Mesenchymal stem cell (in vitro differentiated cells and primary cell): ENCODE data around the gene RREB1.

Source experiments
- DNase-seq: peaks from one replicate; pipeline ENCODE4 v3.0.0-alpha.2; 2013
- H2AFZ ChIP-seq: one replicate; pipeline ENCODE4 v1.6.1; 2013; ENCODE audit warnings: low read depth, mild to moderate bottlenecking, control low read depth, inconsistent platforms, low read length, moderate library complexity
- H2AK5ac ChIP-seq: 2 replicates; pipeline ENCODE4 v1.6.1; 2013; ENCODE audit warnings: low read length, moderate library complexity, mild to moderate bottlenecking, inconsistent platforms; ENCODE audit not compliant: severe bottlenecking
- H2BK120ac ChIP-seq: one replicate; pipeline ENCODE4 v1.6.1; 2013; ENCODE audit warnings: low read depth, mild to moderate bottlenecking, inconsistent platforms, low read length, moderate library complexity
- H2BK12ac ChIP-seq, 2 experiments: one replicate each; pipeline ENCODE4 v1.6.1; 2013; ENCODE audit warnings: inconsistent platforms in 2 of 2, low read length in 2 of 2, mild to moderate bottlenecking in 2 of 2, moderate library complexity in 2 of 2, control low read depth in 1 of 2
- H2BK15ac ChIP-seq: one replicate; pipeline ENCODE4 v1.6.1; 2013; ENCODE audit warnings: mild to moderate bottlenecking, low read depth, inconsistent platforms; ENCODE audit not compliant: poor library complexity, severe bottlenecking
- H2BK5ac ChIP-seq: 2 replicates; pipeline ENCODE4 v1.6.1; 2013; ENCODE audit warnings: low read depth, mild to moderate bottlenecking, low read length, control low read depth, inconsistent platforms; ENCODE audit not compliant: poor library complexity, severe bottlenecking
- H3K14ac ChIP-seq, 2 experiments: one replicate each; pipeline ENCODE4 v1.6.1; 2013; ENCODE audit warnings: inconsistent platforms in 2 of 2, low read length in 2 of 2, control low read depth in 1 of 2, mild to moderate bottlenecking in 1 of 2, moderate library complexity in 1 of 2
- H3K18ac ChIP-seq, 2 experiments: one replicate each; pipeline ENCODE4 v1.6.1; 2013; ENCODE audit warnings: inconsistent platforms in 2 of 2, low read length in 2 of 2, control low read depth in 1 of 2, low read depth in 1 of 2, mild to moderate bottlenecking in 1 of 2
- H3K23ac ChIP-seq, 2 experiments: one replicate each; pipeline ENCODE4 v1.6.1; 2013; ENCODE audit warnings: inconsistent platforms in 2 of 2, low read length in 2 of 2, mild to moderate bottlenecking in 2 of 2, moderate library complexity in 2 of 2, control low read depth in 1 of 2
- H3K27ac ChIP-seq: 2 replicates; pipeline ENCODE4 v1.5.1; 2013; ENCODE audit warnings: mild to moderate bottlenecking, moderate library complexity, low read length, control low read depth, inconsistent platforms; ENCODE audit not compliant: poor library complexity, severe bottlenecking
- H3K27me3 ChIP-seq, 2 experiments: 2 replicates each; pipeline versions ENCODE4 v1.6.1 to v1.7.0; 2013; ENCODE audit warnings: low read length in 2 of 2, mild to moderate bottlenecking in 2 of 2, moderate library complexity in 2 of 2, control low read depth in 1 of 2, inconsistent platforms in 1 of 2; ENCODE audit not compliant: control insufficient read depth in 1 of 2, insufficient read depth in 1 of 2
- H3K36me3 ChIP-seq, 2 experiments: 2 replicates each; pipeline versions ENCODE4 v1.6.1 to v1.7.0; 2013; ENCODE audit warnings: low read length in 2 of 2, control low read depth in 1 of 2, inconsistent platforms in 1 of 2, low read depth in 1 of 2, mild to moderate bottlenecking in 1 of 2; ENCODE audit not compliant: insufficient read depth in 2 of 2, control insufficient read depth in 1 of 2
- H3K4ac ChIP-seq, 2 experiments: one replicate each; pipeline ENCODE4 v1.6.1; 2013; ENCODE audit warnings: inconsistent platforms in 2 of 2, low read length in 2 of 2, mild to moderate bottlenecking in 2 of 2, moderate library complexity in 2 of 2, control low read depth in 1 of 2, low read depth in 1 of 2
- H3K4me1 ChIP-seq: 2 replicates; pipeline ENCODE4 v1.6.1; 2013; ENCODE audit warnings: low read depth, low read length, control low read depth; ENCODE audit not compliant: control insufficient read depth, insufficient read depth
- H3K4me2 ChIP-seq: 2 replicates; pipeline ENCODE4 v1.6.1; 2013; ENCODE audit warnings: low read length, mild to moderate bottlenecking, inconsistent platforms; ENCODE audit not compliant: poor library complexity, severe bottlenecking
- H3K4me3 ChIP-seq, 2 experiments: 2 replicates each; pipeline versions ENCODE4 v1.5.1 to v1.7.0; 2013; ENCODE audit warnings: low read length in 2 of 2, mild to moderate bottlenecking in 2 of 2, control low read depth in 1 of 2, low read depth in 1 of 2; ENCODE audit not compliant: insufficient read depth in 1 of 2
- H3K79me1 ChIP-seq: replicated peaks from 2 replicates; pipeline ENCODE4 v1.6.1; 2013; ENCODE audit warnings: mild to moderate bottlenecking, control low read depth, low read length, inconsistent platforms; ENCODE audit not compliant: poor library complexity, severe bottlenecking
- H3K9ac ChIP-seq: 2 replicates; pipeline ENCODE4 v1.7.0; 2013; ENCODE audit warnings: mild to moderate bottlenecking, low read length, moderate library complexity
- H3K9me3 ChIP-seq: 2 replicates; pipeline ENCODE4 v1.7.0; 2013; ENCODE audit warnings: mild to moderate bottlenecking, low read length; ENCODE audit not compliant: control insufficient read depth
- H4K8ac ChIP-seq: one replicate; pipeline ENCODE4 v1.6.1; 2013; ENCODE audit warnings: inconsistent platforms, mild to moderate bottlenecking, low read length, moderate library complexity
- H4K91ac ChIP-seq: one replicate; pipeline ENCODE4 v1.6.1; 2013; ENCODE audit warnings: mild to moderate bottlenecking, low read length, inconsistent platforms
- WGBS: methylation state at CpG from one replicate; pipeline ENCODE4 v1.1.7; 2013; ENCODE audit warnings: mixed read lengths; 5-methylcytosine and 5-hydroxymethylcytosine counted together

The RREB1 gene

GRCh38 chr6:7135755-7136154, 28.0 kb downstream of the RREB1 start:
- no peaks in the 10 kb centered on the region for H3K27me3 ChIP-seq
- H3K79me1 ChIP-seq: peaks cover 9% of the 10 kb centered on the region
- H2AK5ac ChIP-seq: no peak overlapping the region
- H3K23ac ChIP-seq: no peak overlapping the region
- H3K36me3 ChIP-seq: no peaks in the 10 kb centered on the region
- no peak overlapping the region for H3K9ac ChIP-seq
- H3K9me3 ChIP-seq: no peaks in the 10 kb centered on the region
- peaks cover 12% of the 10 kb centered on the region for H3K4me1 ChIP-seq
- DNase-seq: no peak
- H4K8ac ChIP-seq: no peak overlapping the region
- H2AFZ ChIP-seq: no peak overlapping the region
- no peak overlapping the region for H2BK120ac ChIP-seq
- H3K14ac ChIP-seq: no peak overlapping the region
- no peak overlapping the region for H3K4ac ChIP-seq
- no peak overlapping the region for H4K91ac ChIP-seq
- H2BK5ac ChIP-seq: no peak overlapping the region
- no peak overlapping the region for H3K4me2 ChIP-seq
- no peak overlapping the region for H3K27ac ChIP-seq
- no peak overlapping the region for H2BK12ac ChIP-seq
- H3K18ac ChIP-seq: no peak overlapping the region
- H3K4me3 ChIP-seq: no peak overlapping the region
- no peak overlapping the region for H2BK15ac ChIP-seq

DNA sequence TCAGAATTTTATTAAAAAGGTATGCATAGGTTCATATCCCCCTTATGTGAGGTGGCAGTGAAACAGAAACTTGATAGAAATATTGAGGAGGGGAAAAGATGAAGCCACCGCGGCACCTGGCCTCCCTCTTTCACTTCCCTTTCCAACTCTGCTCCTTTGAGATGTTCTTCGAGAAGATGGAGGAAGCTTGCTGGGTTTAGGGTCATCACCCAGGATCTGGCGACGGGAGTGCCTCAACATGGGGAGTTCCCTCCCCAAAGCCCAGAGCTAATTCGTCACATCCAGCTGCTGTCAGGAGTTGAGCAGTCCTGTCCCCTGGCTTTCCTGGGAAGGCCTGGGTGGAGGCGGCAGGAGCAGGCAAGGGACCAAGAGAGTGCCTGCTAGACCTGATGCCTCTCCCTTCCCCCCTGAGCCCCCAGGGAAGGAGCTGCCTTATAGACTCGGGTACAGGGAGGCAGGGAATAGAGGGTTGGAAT, 29.1 kb downstream of the RREB1 start:
- Histone ChIP-seq H3K14ac (no peak overlapping the region), H3K4me3 (no peak overlapping the region), H3K18ac (peak overlapping the region; percentile 58 to 77), H3K4ac (no peak overlapping the region), H3K36me3 (no peaks in the 10 kb centered on the region), H2BK5ac (no peak overlapping the region), H3K4me2 (no peak overlapping the region), H3K9me3 (no peaks in the 10 kb centered on the region), H2BK15ac (peak overlapping the region; percentile 84), H3K79me1 (peaks cover 9% of the 10 kb centered on the region), H2BK12ac (peak overlapping the region in 1 of 2 experiments; percentile 5), H4K91ac (peak overlapping the region; percentile 9), H3K27me3 (no peaks in the 10 kb centered on the region), H2BK120ac (peak overlapping the region; percentile 78), H2AK5ac (peak overlapping the region; percentile 3), H2AFZ (no peak overlapping the region), H3K27ac (no peak overlapping the region), H3K4me1 (peaks cover 12% of the 10 kb centered on the region), H3K23ac (peak overlapping the region in 1 of 2 experiments; percentile 68), H4K8ac (peak overlapping the region; percentile 80), H3K9ac (peak overlapping the region; percentile 83)
- WGBS: 72% methylated on average over 6 of the region's 8 CpGs
- DNase-seq: no peak

DNA sequence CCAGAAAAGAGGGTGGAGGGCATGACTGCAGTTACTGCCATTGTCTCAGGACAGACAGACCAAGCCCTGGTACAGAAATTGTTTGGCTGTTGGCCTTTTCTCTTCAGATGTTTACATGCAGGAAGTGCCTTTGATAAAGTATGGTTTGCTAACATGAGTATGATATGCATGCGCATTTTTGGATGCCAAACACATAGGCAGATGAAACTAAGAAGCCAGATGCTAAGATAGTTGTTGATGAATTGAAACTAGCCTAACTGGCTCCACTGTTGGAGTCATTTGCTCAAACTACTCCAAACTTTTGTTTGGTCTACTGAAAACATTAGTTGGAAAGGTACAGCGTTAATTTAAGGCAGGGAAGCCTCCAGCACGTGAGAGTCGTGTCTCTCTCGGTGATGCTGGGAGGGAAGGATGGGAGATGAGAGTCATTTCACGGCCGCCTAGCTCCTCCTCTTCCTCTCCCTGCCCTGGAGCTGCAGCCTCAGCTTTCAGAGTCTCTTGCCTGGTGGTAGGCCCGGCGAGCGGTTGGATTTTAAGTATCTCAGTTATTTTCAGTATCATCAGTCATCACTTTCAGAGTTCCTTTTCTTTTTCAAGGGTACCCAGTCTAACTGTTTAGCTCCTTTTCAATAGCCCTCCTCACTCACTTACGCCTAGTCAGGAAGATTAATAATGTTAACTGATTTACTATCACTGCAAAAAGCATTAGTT, 29.7 kb downstream of the RREB1 start:
- Histone ChIP-seq H3K36me3 (peaks cover 0 to 4% of the 10 kb centered on the region in 2 experiments), H3K9me3 (no peaks in the 10 kb centered on the region), H3K23ac (no peak overlapping the region), H2BK120ac (no peak overlapping the region), H4K8ac (peak overlapping the region; percentile 80), H3K79me1 (peaks cover 11% of the 10 kb centered on the region), H2BK15ac (no peak overlapping the region), H2BK12ac (no peak overlapping the region), H3K9ac (peak overlapping the region; percentile 83), H2AFZ (no peak overlapping the region), H3K18ac (peak overlapping the region in 1 of 2 experiments; percentile 77), H4K91ac (peak overlapping the region; percentile 9), H3K27ac (peak overlapping the region; percentile 8), H3K4me1 (peaks cover 16% of the 10 kb centered on the region), H2AK5ac (peak overlapping the region; percentile 3), H3K27me3 (no peaks in the 10 kb centered on the region), H3K4ac (no peak overlapping the region), H2BK5ac (no peak overlapping the region), H3K14ac (no peak overlapping the region), H3K4me3 (peak overlapping the region in 1 of 2 experiments; percentile 59), H3K4me2 (peak overlapping the region; percentile 60)
- peak; percentile 79 for DNase-seq
- WGBS: 16% methylated on average over 6 of the region's 11 CpGs

DNA sequence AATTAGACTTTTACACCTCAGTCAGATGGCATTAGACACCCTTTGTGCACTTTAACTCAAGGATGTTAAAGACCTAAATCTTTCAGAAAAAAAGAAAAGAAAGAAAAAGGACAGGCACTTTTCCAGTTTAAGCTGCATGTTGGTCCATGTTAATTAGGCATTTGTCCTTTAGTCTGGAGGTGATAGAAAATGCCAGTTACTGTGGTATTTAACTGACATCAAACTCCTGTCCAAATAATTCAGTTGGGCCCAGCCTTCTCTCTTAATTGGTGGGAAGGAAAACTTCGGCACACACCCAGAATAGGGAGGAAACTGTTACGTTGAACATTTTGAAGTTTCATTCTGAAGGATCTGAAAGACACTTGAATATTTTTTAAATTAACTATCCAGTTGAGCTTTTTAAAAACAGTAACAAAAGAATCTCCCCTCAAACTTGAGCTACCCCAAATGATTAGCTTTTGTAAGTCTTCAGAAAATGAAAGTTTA, 30.3 kb downstream of the RREB1 start:
- no peak overlapping the region for H2BK5ac ChIP-seq
- H3K36me3 ChIP-seq: peaks cover 0 to 5% of the 10 kb centered on the region in 2 experiments
- WGBS: no CpG with 5 or more reads among the region's 2 CpGs
- H3K4me3 ChIP-seq: peak overlapping the region in 1 of 2 experiments; percentile 59
- H3K4me1 ChIP-seq: peaks cover 16% of the 10 kb centered on the region
- peak overlapping the region; percentile 8 for H3K27ac ChIP-seq
- no peak overlapping the region for H2AK5ac ChIP-seq
- H3K4me2 ChIP-seq: no peak overlapping the region
- no peak overlapping the region for H3K4ac ChIP-seq
- H3K18ac ChIP-seq: no peak overlapping the region
- H4K8ac ChIP-seq: no peak overlapping the region
- H2BK15ac ChIP-seq: no peak overlapping the region
- no peak overlapping the region for H3K23ac ChIP-seq
- no peak overlapping the region for H2AFZ ChIP-seq
- no peak overlapping the region for H2BK12ac ChIP-seq
- peak overlapping the region; percentile 83 for H3K9ac ChIP-seq
- H3K27me3 ChIP-seq: no peaks in the 10 kb centered on the region
- H3K79me1 ChIP-seq: peaks cover 12% of the 10 kb centered on the region
- H2BK120ac ChIP-seq: no peak overlapping the region
- H3K14ac ChIP-seq: no peak overlapping the region
- no peak overlapping the region for H4K91ac ChIP-seq
- no peak for DNase-seq
- no peaks in the 10 kb centered on the region for H3K9me3 ChIP-seq
